Chondrocyte (in vitro differentiated cells): Measurements from ENCODE around the gene ODAM. TPM values are rescaled to one million over a fixed set of nuclear protein-coding genes. Genes with fewer than 3 reads are reported as not detected.
"Not testable (repeated sequence)": the region's sequence is repeated elsewhere in the genome, so short reads cannot be mapped to it uniquely, and the experiment has no call there.

Source experiments
- DNase-seq: peaks from one replicate; pipeline ENCODE4 v3.0.0; 2021; ENCODE audit warnings: mixed read lengths, low spot score
- H3K27ac Mint-ChIP-seq: one replicate; pipeline ENCODE4 v1.8.0; 2021; ENCODE audit warnings: mild to moderate bottlenecking, moderate library complexity, mixed read lengths; ENCODE audit not compliant: unreplicated experiment
- H3K27me3 Mint-ChIP-seq: 2 replicates; pipeline ENCODE4 v1.8.0; 2021; ENCODE audit warnings: low read depth, mixed read lengths
- H3K36me3 Mint-ChIP-seq: 2 replicates; pipeline ENCODE4 v1.8.0; 2021; ENCODE audit warnings: low read depth, mixed read lengths
- H3K4me1 Mint-ChIP-seq: 2 replicates; pipeline ENCODE4 v1.8.0; 2021; ENCODE audit warnings: low read depth, mild to moderate bottlenecking, mixed read lengths
- H3K4me3 Mint-ChIP-seq: one replicate; pipeline ENCODE4 v1.8.0; 2021; ENCODE audit warnings: mild to moderate bottlenecking, moderate library complexity, mixed read lengths; ENCODE audit not compliant: unreplicated experiment
- H3K9me3 Mint-ChIP-seq: 2 replicates; pipeline ENCODE4 v1.8.0; 2021; ENCODE audit warnings: low read depth, mixed read lengths
- total RNA-seq: library from RNA; stranded (reverse); gene quantifications from 3 replicates; pipeline ENCODE4 v1.2.1, GENCODE V29; 2021
- TF ChIP-seq, protein P1 (sequence below): fragments of 200-600 bp; sonication (generic); IDR thresholded peaks from 2 replicates; pipeline ENCODE4 v1.5.0; 2021; ENCODE audit warnings: antibody characterized with exemption, mild to moderate bottlenecking, moderate library complexity

ODAM gene
- total RNA-seq, 1 donor from 2014 or later: not detected

GRCh38 chr4:70225824-70226223 lies 30.3 kb downstream of the ODAM start, which contains the start of gene FDCSP:
TSS of gene FDCSP (plus strand) at chr4:70226124. CDS start at chr4:70231195, 5,071 bp downstream.
- Mint-ChIP-seq H3K4me1 (no peaks in the 10 kb centered on the region), H3K36me3 (no peaks in the 10 kb centered on the region), H3K4me3 (no peak within 1 kb of the TSS), H3K27me3 (peaks cover 3% of the 10 kb centered on the region), H3K9me3 (no peaks in the 10 kb centered on the region), H3K27ac (no peak within 1 kb of the TSS)
- TF ChIP-seq, protein P1, sequence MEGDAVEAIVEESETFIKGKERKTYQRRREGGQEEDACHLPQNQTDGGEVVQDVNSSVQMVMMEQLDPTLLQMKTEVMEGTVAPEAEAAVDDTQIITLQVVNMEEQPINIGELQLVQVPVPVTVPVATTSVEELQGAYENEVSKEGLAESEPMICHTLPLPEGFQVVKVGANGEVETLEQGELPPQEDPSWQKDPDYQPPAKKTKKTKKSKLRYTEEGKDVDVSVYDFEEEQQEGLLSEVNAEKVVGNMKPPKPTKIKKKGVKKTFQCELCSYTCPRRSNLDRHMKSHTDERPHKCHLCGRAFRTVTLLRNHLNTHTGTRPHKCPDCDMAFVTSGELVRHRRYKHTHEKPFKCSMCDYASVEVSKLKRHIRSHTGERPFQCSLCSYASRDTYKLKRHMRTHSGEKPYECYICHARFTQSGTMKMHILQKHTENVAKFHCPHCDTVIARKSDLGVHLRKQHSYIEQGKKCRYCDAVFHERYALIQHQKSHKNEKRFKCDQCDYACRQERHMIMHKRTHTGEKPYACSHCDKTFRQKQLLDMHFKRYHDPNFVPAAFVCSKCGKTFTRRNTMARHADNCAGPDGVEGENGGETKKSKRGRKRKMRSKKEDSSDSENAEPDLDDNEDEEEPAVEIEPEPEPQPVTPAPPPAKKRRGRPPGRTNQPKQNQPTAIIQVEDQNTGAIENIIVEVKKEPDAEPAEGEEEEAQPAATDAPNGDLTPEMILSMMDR: no peak
- DNase-seq: no peak

GRCh38 chr4:70236125-70236524 lies 40.6 kb downstream of the ODAM start:
- Mint-ChIP-seq H3K27me3 (peaks cover 2% of the 10 kb centered on the region), H3K27ac (no peak overlapping the region), H3K4me1 (no peaks in the 10 kb centered on the region), H3K9me3 (no peaks in the 10 kb centered on the region), H3K4me3 (no peak overlapping the region), H3K36me3 (no peaks in the 10 kb centered on the region)
- DNase-seq: no peak
- TF ChIP-seq, protein P1: no peak

DNA sequence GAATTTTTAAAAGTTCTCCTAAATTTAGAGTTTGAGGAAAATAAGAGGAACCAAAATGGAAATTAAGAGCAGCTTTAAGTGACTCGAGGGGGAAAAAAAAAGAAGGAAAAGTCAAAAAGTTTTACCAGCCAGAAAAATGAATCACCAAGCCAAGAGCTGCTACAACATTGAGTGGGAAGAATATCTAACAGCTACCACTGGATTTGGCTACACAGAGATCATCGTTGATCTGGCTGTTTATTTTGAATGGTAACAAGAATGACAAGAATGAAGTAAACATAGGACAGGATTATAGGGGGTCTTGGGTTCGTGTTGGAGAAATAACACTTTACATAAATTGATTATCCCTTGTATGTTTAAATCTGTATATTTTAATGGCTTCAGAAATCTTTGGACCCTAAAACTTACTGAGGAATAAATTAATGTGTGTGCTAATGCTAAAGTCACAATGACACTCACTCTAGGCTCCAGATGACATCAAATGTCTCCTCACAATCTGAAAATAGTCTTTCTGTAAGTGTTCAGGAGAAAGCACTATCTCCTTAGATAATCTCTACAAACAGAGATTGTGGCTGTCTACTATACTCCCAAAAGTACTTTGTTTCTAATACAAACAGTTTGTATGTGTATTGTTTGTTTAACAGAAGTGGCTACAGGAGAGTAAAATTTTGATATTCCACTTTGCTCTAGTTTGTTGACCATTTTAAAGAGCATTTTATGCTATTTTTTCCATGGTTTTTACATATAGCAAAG lies 43.8 kb downstream of the ODAM start:
- Mint-ChIP-seq H3K27ac (no peak overlapping the region), H3K36me3 (no peaks in the 10 kb centered on the region)

DNA sequence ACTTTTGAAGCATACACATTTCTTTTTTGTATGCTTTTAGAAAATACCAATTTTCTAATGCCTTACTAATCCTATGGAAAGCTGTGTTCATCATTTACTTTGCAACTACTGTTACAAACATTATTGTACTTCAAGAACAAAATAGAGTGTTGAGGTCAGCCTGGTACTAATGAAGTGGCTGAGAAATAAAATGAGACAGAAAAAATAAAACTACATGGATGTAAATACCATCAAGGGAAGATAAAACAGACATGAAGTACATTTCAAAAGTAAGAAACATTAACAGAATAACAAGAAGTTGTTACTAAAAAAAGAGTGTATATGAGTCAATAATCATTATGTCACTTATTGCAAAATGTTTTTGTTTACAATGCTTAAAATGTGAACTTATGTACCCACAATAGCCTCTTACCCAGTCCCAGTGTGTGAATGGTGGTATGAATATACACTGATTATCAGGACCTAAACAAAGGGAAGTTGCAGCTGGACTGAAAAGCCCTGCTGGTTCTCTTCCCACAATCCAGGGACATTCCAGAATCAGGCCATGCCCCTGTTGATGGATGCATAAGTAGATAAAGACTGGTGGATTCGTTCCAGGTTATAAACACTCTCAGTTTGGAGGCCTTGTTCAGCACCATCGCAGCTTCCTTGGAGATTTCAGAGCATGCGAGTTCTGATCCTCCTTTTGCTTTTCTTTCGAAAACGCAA lies 44.5 kb downstream of the ODAM start:
- Mint-ChIP-seq H3K4me3 (no peak overlapping the region), H3K27me3 (peaks cover 2% of the 10 kb centered on the region), H3K9me3 (no peaks in the 10 kb centered on the region), H3K4me1 (no peaks in the 10 kb centered on the region), H3K36me3 (no peaks in the 10 kb centered on the region), H3K27ac (no peak overlapping the region)
- TF ChIP-seq, protein P1: no peak
- DNase-seq: no peak

More for the DNA sequence above, 43.8 kb downstream of the ODAM start:
- no peaks in the 10 kb centered on the region for H3K9me3 Mint-ChIP-seq
- TF ChIP-seq, protein P1: no peak
- peaks cover 2% of the 10 kb centered on the region for H3K27me3 Mint-ChIP-seq
- H3K4me3 Mint-ChIP-seq: no peak overlapping the region
- H3K4me1 Mint-ChIP-seq: no peaks in the 10 kb centered on the region
- no peak for DNase-seq

DNA sequence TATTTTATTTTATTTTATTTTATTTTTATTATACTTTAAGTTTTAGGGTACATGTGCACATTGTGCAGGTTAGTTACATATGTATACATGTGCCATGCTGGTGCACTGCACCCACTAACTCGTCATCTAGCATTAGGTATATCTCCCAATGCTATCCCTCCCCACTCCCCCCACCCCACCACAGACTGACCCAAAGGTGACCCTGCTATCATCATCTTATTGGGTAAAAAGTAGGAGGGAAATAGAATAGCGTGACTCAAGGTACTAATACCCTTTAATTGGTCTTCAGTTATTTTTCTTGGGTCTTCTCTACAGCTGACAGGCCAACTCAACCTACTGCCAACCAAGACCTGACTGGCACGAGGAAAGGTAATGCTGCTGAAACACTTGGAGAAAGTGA lies 46.8 kb downstream of the ODAM start, which contains the start of gene CSN3:
CSN3 (plus strand) TSS at position 301 of the 400 bp plus-strand sequence. CDS start 2,223 bp downstream, outside the sequence.
- H3K27me3 Mint-ChIP-seq, H3K9me3 Mint-ChIP-seq, DNase-seq, H3K36me3 Mint-ChIP-seq, H3K4me1 Mint-ChIP-seq, H3K4me3 Mint-ChIP-seq, H3K27ac Mint-ChIP-seq: not testable (repeated sequence)
